GM10847 (cell line): Measurements from ENCODE around the gene RNF34.

Experiments
- POLR2A ChIP-seq: IDR thresholded peaks from 2 replicates; pipeline ENCODE4 v1.6.1; 2011; ENCODE audit not compliant: insufficient read length; ENCODE audit errors: extremely low read depth

Gene RNF34, protein sequence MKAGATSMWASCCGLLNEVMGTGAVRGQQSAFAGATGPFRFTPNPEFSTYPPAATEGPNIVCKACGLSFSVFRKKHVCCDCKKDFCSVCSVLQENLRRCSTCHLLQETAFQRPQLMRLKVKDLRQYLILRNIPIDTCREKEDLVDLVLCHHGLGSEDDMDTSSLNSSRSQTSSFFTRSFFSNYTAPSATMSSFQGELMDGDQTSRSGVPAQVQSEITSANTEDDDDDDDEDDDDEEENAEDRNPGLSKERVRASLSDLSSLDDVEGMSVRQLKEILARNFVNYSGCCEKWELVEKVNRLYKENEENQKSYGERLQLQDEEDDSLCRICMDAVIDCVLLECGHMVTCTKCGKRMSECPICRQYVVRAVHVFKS

GRCh38 chr12:121399391-121400331 is at the start of gene RNF34:
TSS of gene RNF34 (plus strand) at chr12:121400118. CDS start at chr12:121400213, 95 bp downstream.
- peak; percentile 98 for TF ChIP-seq POLR2A

GRCh38 chr12:121351820-121352681 is 47.9 kb upstream of the RNF34 start, which contains the start of gene ANAPC5:
TSS of gene ANAPC5 (minus strand) at chr12:121352411. CDS start at chr12:121352340, 71 bp downstream.
- TF ChIP-seq POLR2A, result peak; percentile 90

DNA sequence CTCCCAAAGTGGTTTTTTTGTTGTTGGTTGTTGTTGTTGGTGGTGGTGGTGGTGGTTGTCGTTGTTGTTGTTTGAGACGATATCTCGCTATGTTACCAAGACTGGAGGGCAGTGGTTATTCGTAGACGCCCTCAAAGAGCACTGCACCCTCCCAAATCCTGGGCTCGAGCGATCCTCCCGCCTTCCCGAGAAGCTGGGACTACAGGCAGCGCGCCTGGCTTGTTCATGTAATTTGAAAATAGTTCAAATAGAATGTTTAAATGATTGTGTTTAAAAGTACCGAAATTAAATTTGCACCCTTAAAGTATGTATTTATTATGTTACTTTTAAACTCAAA is 47.3 kb upstream of the RNF34 start:
- TF ChIP-seq POLR2A, result no peak

DNA sequence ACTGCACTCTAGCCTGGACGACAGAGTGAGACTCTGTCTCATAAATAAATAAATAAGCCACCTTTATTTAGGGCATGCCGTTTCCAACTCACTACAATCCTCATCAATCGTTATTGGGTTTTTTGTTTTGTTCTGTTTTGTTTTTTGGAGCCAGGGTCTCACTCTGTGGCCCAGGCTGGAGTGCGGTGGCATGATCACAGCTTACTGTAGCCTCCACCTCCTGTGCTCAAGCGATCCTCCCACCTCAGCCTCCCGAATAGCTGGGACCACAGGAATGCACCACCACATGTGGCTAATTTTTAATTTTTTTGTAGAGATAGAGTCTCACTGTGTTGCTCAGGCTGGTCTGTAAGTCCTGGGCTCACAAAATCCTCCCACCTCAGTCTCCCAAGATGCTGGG is 44.1 kb upstream of the RNF34 start:
- TF ChIP-seq POLR2A, result no peak

DNA sequence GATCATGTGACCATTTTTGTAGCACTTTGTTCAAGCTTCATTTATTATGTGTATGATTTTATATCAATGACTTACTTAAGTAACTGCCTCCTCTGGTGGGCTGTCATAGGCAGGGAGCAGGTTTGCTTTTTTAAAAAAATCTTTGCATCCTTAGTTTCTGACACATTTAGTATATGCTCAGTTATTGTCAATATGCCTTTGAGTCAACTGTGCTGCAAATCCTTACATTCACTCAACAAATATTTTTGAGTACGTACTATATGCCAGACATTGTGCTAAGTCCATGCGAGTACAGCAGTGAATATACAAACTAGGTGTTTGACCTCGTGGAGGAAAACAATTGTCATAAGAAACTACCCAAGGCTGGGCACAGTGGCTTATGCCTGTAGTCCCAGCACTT is 43.3 kb upstream of the RNF34 start:
- no peak for TF ChIP-seq POLR2A

GRCh38 chr12:121357331-121357730 is 42.6 kb upstream of the RNF34 start:
- no peak for TF ChIP-seq POLR2A

GRCh38 chr12:121358073-121358472 is 41.8 kb upstream of the RNF34 start:
- TF ChIP-seq POLR2A, result no peak

DNA sequence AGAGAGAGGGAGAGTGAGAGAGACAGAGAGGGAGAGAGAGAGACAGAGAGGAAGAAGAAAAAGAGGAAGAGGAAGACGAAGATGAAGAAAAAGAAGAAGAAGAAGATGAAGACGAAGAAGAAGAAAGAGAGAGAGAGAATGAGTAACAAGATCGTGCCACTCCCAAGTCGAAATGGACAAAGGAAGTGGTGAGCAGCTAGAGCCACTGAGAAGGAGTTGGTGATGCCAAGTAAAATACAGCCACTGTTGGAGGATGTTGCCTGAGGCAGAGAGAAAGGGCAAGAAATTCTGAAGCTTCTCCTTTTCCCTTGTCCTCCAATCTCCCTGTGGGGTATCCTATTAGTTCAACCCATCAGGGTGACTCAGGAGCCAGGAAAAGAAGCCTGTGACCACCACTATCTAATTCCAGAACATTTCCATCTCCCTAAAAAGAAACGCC is 35.2 kb upstream of the RNF34 start:
- no peak for TF ChIP-seq POLR2A

- no peak for TF ChIP-seq POLR2A
Measured at GRCh38 chr12:121365416-121366062, 34.4 kb upstream of the RNF34 start.

DNA sequence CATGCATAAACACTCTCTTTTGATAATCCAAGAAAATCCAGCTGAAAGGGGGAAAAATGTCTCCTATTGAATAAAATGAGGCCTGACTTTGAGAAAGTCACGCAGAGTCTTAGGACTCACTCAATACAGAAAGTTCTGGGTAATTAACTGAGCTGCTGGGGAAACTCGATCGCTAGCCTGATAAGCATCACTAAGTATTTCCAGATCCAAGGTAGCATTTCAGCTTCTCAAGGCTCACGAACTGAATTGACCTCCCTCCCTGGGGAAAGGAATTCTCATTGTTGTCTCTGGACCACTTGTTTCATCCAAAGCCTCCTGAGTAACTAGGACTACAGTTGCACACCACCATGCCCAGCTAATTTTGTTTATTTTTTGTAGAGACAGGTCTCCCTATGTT is 33.9 kb upstream of the RNF34 start:
- TF ChIP-seq POLR2A, result no peak

DNA sequence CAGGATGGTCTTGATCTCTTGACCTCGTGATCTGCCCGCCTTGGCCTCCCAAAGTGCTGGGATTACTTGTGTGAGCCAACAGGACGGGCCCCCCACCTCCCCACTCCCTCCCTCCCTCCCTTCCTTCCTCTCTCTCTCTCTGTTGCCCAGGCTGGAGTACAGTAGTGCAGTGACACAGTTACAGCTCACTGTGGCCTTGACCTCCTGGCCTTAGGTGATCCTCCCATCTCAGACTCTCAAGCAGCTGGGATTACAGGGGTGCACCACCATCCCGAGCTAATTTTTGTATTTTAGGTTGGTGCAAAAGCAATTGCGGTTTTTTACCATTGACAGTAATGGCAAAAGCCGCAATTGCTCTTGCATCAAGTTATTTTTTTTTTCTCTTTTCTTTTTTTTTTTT is 28.5 kb upstream of the RNF34 start:
- no peak for TF ChIP-seq POLR2A

DNA sequence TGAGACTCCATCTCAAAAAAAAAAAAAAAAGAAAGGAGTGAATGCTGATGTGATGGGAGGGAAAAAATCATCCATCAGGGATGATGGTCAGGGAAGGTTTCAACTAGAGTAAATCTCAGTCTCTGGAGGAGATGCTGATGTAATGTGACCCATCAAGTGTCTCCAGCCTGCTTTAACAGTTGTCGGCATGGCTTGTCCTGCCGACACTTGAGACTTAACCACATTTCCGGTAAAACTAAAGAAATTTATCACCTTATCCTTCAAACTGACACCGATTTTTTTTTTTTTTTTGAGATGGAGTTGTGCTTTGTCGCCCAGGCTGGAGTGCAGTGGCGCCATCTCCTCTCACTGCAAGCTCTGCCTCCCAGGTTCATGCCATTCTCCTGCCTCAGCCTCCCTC is 26.2 kb upstream of the RNF34 start:
- TF ChIP-seq POLR2A, result no peak

- no peak for TF ChIP-seq POLR2A
Measured at GRCh38 chr12:121376754-121377697, 22.9 kb upstream of the RNF34 start.

DNA sequence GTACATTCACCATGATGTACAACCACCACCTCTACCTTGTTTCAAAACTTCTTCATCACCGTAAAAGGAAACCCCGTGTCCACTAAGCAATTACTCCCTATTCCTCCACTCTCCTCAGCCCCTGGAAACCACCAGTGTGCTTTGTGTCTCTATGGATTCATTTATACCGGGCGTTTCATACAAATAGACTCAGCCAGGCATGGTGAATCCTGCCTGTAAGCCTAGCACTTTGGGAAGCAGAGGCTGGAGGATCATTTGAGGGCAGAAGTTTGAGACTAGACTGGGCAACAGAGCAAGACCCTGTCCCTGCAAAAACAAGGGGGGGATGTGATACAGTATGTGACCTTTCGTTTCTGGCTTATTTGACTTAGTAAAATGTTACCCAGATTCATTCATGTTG is 21.2 kb upstream of the RNF34 start:
- TF ChIP-seq POLR2A, result no peak

- TF ChIP-seq POLR2A, result no peak
Measured at GRCh38 chr12:121379945-121380344, 20.0 kb upstream of the RNF34 start.
